K562 (cell line): Measurements from ENCODE around the gene TEAD4. TPM values are rescaled to one million over a fixed set of nuclear protein-coding genes. Genes with fewer than 3 reads are reported as not detected.

Source experiments
- ATAC-seq: fragments of 200-7000 bp; cut with Tn5 transposase; 3 replicates; pipeline ENCODE4 v1.9.1; 2020; ENCODE audit warnings: moderate library complexity
- BruUV-seq: library from RNA; stranded (reverse); fragments of 400-500 nt; replicated peaks from 2 replicates; lab custom pipeline; 2021; lab: Mats Ljungman, UMichigan
- CTCF ChIA-PET: fragments of 300-600 bp; formaldehyde crosslinking; extraction: SDS; loops from one replicate; lab custom pipeline; 2021; ENCODE audit warnings: low intra/inter-chr PET ratio; lab: Yijun Ruan, JAX
- POLR2A ChIA-PET: fragments of 300-600, 350-650 bp; sonication (Branson Sonifier 250); formaldehyde crosslinking; extraction: SDS; loops from one replicate; lab custom pipeline; 2021; ENCODE audit warnings: antibody characterized with exemption, inconsistent platforms; lab: Yijun Ruan, JAX
- DNase-seq, 4 experiments: peaks; one replicate each; pipeline versions ENCODE4 v3.0.0 to v3.0.0-alpha.2; 2011 to 2018; ENCODE audit warnings: low spot score in 3 of 4, mixed read lengths in 3 of 4; ENCODE audit errors: extremely low read depth in 1 of 4
- FAIRE-seq: peaks from 2 replicates; lab custom pipeline; 2011; peaks lifted over from hg19 to GRCh38; lab: Jason Lieb, UNC
- H2AFZ ChIP-seq: 2 replicates; pipeline ENCODE4 v1.6.0; 2011; ENCODE audit warnings: low read depth, low read length, control low read depth, inconsistent platforms
- H3K27ac ChIP-seq: fragments of 200-600 bp; 3 replicates; pipeline ENCODE4 v1.8.0; 2011; ENCODE audit warnings: low read depth, mild to moderate bottlenecking, control low read depth, inconsistent platforms, low read length, moderate library complexity, mixed read lengths; ENCODE audit errors: extremely low read depth
- H3K27me3 ChIP-seq, 2 experiments: fragments of 300-600 bp in 1 of 2; 2 replicates in 1 of 2; 3 replicates in 1 of 2; pipeline versions ENCODE4 v1.6.0 to v1.8.0; 2011; ENCODE audit warnings: inconsistent platforms in 2 of 2, low read length in 2 of 2, mild to moderate bottlenecking in 1 of 2, mixed read lengths in 1 of 2, moderate library complexity in 1 of 2; ENCODE audit not compliant: control insufficient read depth in 2 of 2, insufficient read depth in 2 of 2
- H3K36me3 ChIP-seq: fragments of 300-600 bp; 3 replicates; pipeline ENCODE4 v1.8.0; 2011; ENCODE audit warnings: mild to moderate bottlenecking, low read length, inconsistent platforms; ENCODE audit not compliant: control insufficient read depth, insufficient read depth
- H3K4me1 ChIP-seq, 2 experiments: fragments of 200-600 bp in 1 of 2; replicated peaks in 1 of 2; 2 replicates in 1 of 2; 3 replicates in 1 of 2; pipeline versions ENCODE4 v1.5.1 to v1.8.0; 2011; ENCODE audit warnings: inconsistent platforms in 2 of 2, low read length in 2 of 2, mild to moderate bottlenecking in 1 of 2, mixed read lengths in 1 of 2, moderate library complexity in 1 of 2; ENCODE audit not compliant: control insufficient read depth in 2 of 2, insufficient read depth in 2 of 2
- H3K4me2 ChIP-seq: 2 replicates; pipeline ENCODE4 v1.6.1; 2011; ENCODE audit warnings: low read length, control low read depth, inconsistent platforms, mixed read lengths; ENCODE audit not compliant: insufficient read depth
- H3K4me3 ChIP-seq: fragments of 200-600 bp; sonication (generic), shearing (Covaris generic); 2 replicates; pipeline ENCODE4 v1.5.1; 2016; ENCODE audit warnings: control low read depth, inconsistent platforms
- H3K79me2 ChIP-seq: fragments of 200-600 bp; 3 replicates; pipeline ENCODE4 v1.8.0; 2011; ENCODE audit warnings: low read length, inconsistent platforms; ENCODE audit not compliant: control insufficient read depth, insufficient read depth
- H3K9ac ChIP-seq, 2 experiments: 2 replicates each; pipeline versions ENCODE4 v1.6.0 to v1.6.1; 2011; ENCODE audit warnings: low read depth in 2 of 2, low read length in 2 of 2, control low read depth in 1 of 2, inconsistent platforms in 1 of 2, mild to moderate bottlenecking in 1 of 2, mixed read lengths in 1 of 2; ENCODE audit not compliant: insufficient read depth in 1 of 2
- H3K9me1 ChIP-seq: one replicate; pipeline ENCODE4 v1.6.0; 2011; ENCODE audit warnings: inconsistent platforms, mild to moderate bottlenecking, low read length, moderate library complexity; ENCODE audit not compliant: control insufficient read depth, insufficient read depth
- H3K9me3 ChIP-seq: replicated peaks from 2 replicates; pipeline ENCODE4 v1.5.1; 2011; ENCODE audit warnings: low read depth, low read length, inconsistent platforms; ENCODE audit not compliant: control insufficient read depth, insufficient read depth
- H4K20me1 ChIP-seq: replicated peaks from 2 replicates; pipeline ENCODE4 v1.6.1; 2011; ENCODE audit warnings: low read length, inconsistent platforms, mixed read lengths; ENCODE audit not compliant: control insufficient read depth, insufficient read depth
- ATF7 ChIP-seq: fragments of 450-650 bp; IDR thresholded peaks from 2 replicates; pipeline ENCODE4 v1.7.1; 2014; ENCODE audit warnings: mild to moderate bottlenecking, moderate library complexity
- CC2D1A ChIP-seq: fragments of 450-650 bp; IDR thresholded peaks from 2 replicates; pipeline ENCODE4 v1.6.1; 2017; ENCODE audit warnings: mild to moderate bottlenecking
- E2F1 ChIP-seq: sonication (generic); formaldehyde crosslinking; IDR thresholded peaks from 2 replicates; pipeline ENCODE4 v1.8.1; 2023; ENCODE audit warnings: mild to moderate bottlenecking, missing genetic modification reagents, moderate library complexity
- FOXK2 ChIP-seq, 2 experiments: fragments of 450-650 bp; IDR thresholded peaks in 1 of 2; conservative IDR thresholded peaks in 1 of 2; 2 replicates each; pipeline ENCODE4 v1.6.1; 2016; ENCODE audit warnings: low read depth in 2 of 2, mild to moderate bottlenecking in 1 of 2
- RBM22 ChIP-seq: fragments of 200-400 bp; formaldehyde crosslinking; IDR thresholded peaks from 2 replicates; pipeline ENCODE4 v1.6.1; 2018; ENCODE audit warnings: low read length, low read depth; ENCODE audit not compliant: poor library complexity, severe bottlenecking
- ZFX ChIP-seq: sonication (generic); formaldehyde crosslinking; IDR thresholded peaks from 2 replicates; pipeline ENCODE4 v1.8.0; 2022; ENCODE audit warnings: mild to moderate bottlenecking, missing genetic modification reagents, moderate library complexity
- ZNF217 ChIP-seq: sonication (generic); formaldehyde crosslinking; IDR thresholded peaks from 2 replicates; pipeline ENCODE4 v1.8.0; 2022; ENCODE audit warnings: mild to moderate bottlenecking, missing genetic modification reagents
- ZNF3 ChIP-seq: fragments of 250-450 bp; sonication (Bioruptor Pico); IDR thresholded peaks from 2 replicates; pipeline ENCODE4 v1.5.0; 2021; ENCODE audit warnings: mild to moderate bottlenecking, moderate library complexity
- WGBS: fragments of 100-300 bp; shearing (Covaris generic); methylation state at CpG from one replicate; pipeline ENCODE4 v1.1.6; 2016; ENCODE audit warnings: low coverage, mixed read lengths; ENCODE audit not compliant: insufficient coverage; ENCODE audit errors: missing lambda C conversion rate; 5-methylcytosine and 5-hydroxymethylcytosine counted together
- in situ Hi-C: fragments of 300-500 bp; cut with MboI; formaldehyde crosslinking; loops from 4 replicates; pipeline ENCODE4 v1.15.0; 2018; ENCODE audit warnings: inconsistent platforms, mixed read lengths
- intact Hi-C: fragments of 100-400 bp; cut with micrococcal nuclease; formaldehyde crosslinking; loops from 2 replicates; pipeline ENCODE4 v1.14.2; 2022
- polyA plus RNA-seq, 8 experiments: library from polyadenylated mRNA; depleted of rRNA in 4 of 8; stranded (reverse) in 5 of 8; unstranded in 3 of 8; fragments of >200 nt; fragmentation: Nextera tagmentation in 2 of 8; fragmentation: Illumina TruSeq in 1 of 8; extraction: Ambion mirVana in 2 of 8; extraction: Trizol in 1 of 8; gene quantifications; 2 replicates each; pipeline versions ENCODE4 v1.2.1 to v1.2.3, GENCODE V29; 2011 to 2014; ENCODE audit warnings: inconsistent platforms in 1 of 8, missing spikeins in 1 of 8
- total RNA-seq, 7 experiments: library from RNA; depleted of rRNA in 6 of 7; stranded (reverse); fragments of >200 nt in 6 of 7; fragmentation: Illumina TruSeq in 2 of 7; extraction: Trizol in 2 of 7; gene quantifications; 2 replicates each; pipeline versions ENCODE4 v1.2.1 to v1.2.3, GENCODE V29; 2011 to 2021; ENCODE audit warnings: low replicate concordance in 1 of 7
- TF ChIP-seq, protein P1 (sequence below): fragments of 450-650 bp; IDR thresholded peaks from 2 replicates; pipeline ENCODE4 v1.6.1; 2016; ENCODE audit warnings: borderline replicate concordance

Gene TEAD4
- total and polyA plus RNA-seq, 9 of the 15 experiments (the other 6 are each of a cell fraction or from before 2014, with no cell fraction given) = 0.82 to 40.0 (median 17.0) TPM

DNA sequence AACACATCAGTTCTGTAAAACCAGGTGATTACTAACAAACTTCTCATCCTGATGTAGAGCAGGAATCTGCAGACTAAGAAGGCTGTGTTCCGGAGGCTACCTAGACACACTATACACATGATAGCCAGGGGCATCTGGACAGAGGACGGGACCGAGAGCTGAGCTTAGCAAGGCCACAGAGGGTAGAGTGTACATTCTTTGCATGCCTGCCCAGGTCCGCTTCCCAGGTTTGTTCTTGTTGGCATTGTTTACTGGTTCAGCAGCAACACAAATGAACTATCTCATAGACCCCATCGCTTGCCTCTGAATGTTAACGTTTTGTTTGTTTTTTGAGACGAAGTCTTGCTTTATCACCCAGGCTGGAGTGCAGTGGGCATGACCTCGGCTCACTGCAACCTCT is 17.7 kb upstream of the TEAD4 start:
- no peak for ATAC-seq
- 73% methylated on average over 8 of the region's 8 CpGs for WGBS

More for the DNA sequence above, 17.7 kb upstream of the TEAD4 start:
- Histone ChIP-seq H3K27me3 (no peaks in the 10 kb centered on the region), H3K4me2 (no peak overlapping the region), H3K9me3 (no peaks in the 10 kb centered on the region), H4K20me1 (no peaks in the 10 kb centered on the region), H2AFZ (no peak overlapping the region), H3K4me3 (no peak overlapping the region), H3K79me2 (no peaks in the 10 kb centered on the region), H3K27ac (no peak overlapping the region), H3K4me1 (peaks cover 5 to 6% of the 10 kb centered on the region in 2 experiments; a peak in 3 of 5 replicates), H3K9ac (no peak overlapping the region)
- intact Hi-C loops = no loop called here
- ChIA-PET POLR2A (no interaction called here), CTCF (no interaction called here)
- BruUV-seq = no TSS peak
- DNase-seq = no peak
- TF ChIP-seq ATF7 (no peak), CC2D1A (no peak), ZNF217 (CRISPR knock-in tag) (no peak), ZFX (CRISPR knock-in tag) (no peak), E2F1 (no peak), ZNF3 (CRISPR knock-in tag) (no peak), FOXK2 (conservative IDR thresholded peaks at IDR 0.05 in 1 of 2, IDR thresholded peaks at IDR 0.05 in 1 of 2; ENCODE audit: low read depth in 2 of 2) (no peak), RBM22 (no peak)
- TF ChIP-seq, protein P1, sequence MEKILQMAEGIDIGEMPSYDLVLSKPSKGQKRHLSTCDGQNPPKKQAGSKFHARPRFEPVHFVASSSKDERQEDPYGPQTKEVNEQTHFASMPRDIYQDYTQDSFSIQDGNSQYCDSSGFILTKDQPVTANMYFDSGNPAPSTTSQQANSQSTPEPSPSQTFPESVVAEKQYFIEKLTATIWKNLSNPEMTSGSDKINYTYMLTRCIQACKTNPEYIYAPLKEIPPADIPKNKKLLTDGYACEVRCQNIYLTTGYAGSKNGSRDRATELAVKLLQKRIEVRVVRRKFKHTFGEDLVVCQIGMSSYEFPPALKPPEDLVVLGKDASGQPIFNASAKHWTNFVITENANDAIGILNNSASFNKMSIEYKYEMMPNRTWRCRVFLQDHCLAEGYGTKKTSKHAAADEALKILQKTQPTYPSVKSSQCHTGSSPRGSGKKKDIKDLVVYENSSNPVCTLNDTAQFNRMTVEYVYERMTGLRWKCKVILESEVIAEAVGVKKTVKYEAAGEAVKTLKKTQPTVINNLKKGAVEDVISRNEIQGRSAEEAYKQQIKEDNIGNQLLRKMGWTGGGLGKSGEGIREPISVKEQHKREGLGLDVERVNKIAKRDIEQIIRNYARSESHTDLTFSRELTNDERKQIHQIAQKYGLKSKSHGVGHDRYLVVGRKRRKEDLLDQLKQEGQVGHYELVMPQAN = no peak
- TF ChIP-seq, all 486 proteins: peak for 0
- H3K9me1 ChIP-seq = peaks cover 2% of the 10 kb centered on the region
- FAIRE-seq = no peak
- in situ Hi-C loops = no loop called here
- no peaks in the 10 kb centered on the region; the same call in 2 of the 3 replicates for H3K36me3 ChIP-seq
